Colonic mucosa (tissue), 4 donors: Measurements from ENCODE around the gene MECP2. TPM values are rescaled to one million over a fixed set of nuclear protein-coding genes. Genes with fewer than 3 reads are reported as not detected.

ENCODE experiments used
- DNase-seq: peaks from one replicate; pipeline ENCODE4 v3.0.0-alpha.2; 2020
- H3K27ac ChIP-seq: fragments of 200-600 bp; one replicate; pipeline ENCODE4 v1.8.0; 2021
- H3K27me3 ChIP-seq: fragments of 200-600 bp; one replicate; pipeline ENCODE4 v1.8.0; 2021
- H3K36me3 ChIP-seq: fragments of 200-600 bp; one replicate; pipeline ENCODE4 v1.8.0; 2021
- H3K4me1 ChIP-seq: fragments of 200-600 bp; one replicate; pipeline ENCODE4 v1.8.0; 2021; ENCODE audit warnings: mild to moderate bottlenecking
- H3K4me3 ChIP-seq: fragments of 200-600 bp; one replicate; pipeline ENCODE4 v1.8.0; 2021
- H3K9ac ChIP-seq, 2 donors: one replicate each; pipeline ENCODE4 v1.7.0; 2013; ENCODE audit warnings: control low read depth in 2 of 2, low read depth in 2 of 2, low read length in 2 of 2
- H3K9me3 ChIP-seq: fragments of 200-600 bp; one replicate; pipeline ENCODE4 v1.8.0; 2021
- intact Hi-C: fragments of 100-400 bp; cut with DNase I; formaldehyde crosslinking; loops from one replicate; pipeline ENCODE4 v1.14.1; 2022
- microRNA-seq: library from miRNA; unstranded; fragments of <30 nt; microRNA quantifications from one replicate; pipeline ENCODE4, GENCODE V29; 2019
- total RNA-seq, 2 donors: library from RNA; stranded (reverse); fragmentation: NEBNext Ultra II Directional in 1 of 2; extraction: Animal tissue kit (Norgen Biotek cat#: 25700) in 1 of 2; gene quantifications; one replicate each; pipeline ENCODE4 v1.2.1, GENCODE V29; 2021
- TF ChIP-seq, protein P1 (sequence below): fragments of 200-600 bp; IDR thresholded peaks from one replicate; pipeline ENCODE4 v1.8.0; 2022; ENCODE audit warnings: antibody characterized with exemption, mild to moderate bottlenecking
- donor health status: healthy.
- donor health status: DM: no; HTN: no; CAD: no.
- donor health status: DM: no; HTN: no; CAD: no.

MECP2 gene
- total RNA-seq, 2 donors from 2014 or later = 28.3 to 29.7 TPM

DNA sequence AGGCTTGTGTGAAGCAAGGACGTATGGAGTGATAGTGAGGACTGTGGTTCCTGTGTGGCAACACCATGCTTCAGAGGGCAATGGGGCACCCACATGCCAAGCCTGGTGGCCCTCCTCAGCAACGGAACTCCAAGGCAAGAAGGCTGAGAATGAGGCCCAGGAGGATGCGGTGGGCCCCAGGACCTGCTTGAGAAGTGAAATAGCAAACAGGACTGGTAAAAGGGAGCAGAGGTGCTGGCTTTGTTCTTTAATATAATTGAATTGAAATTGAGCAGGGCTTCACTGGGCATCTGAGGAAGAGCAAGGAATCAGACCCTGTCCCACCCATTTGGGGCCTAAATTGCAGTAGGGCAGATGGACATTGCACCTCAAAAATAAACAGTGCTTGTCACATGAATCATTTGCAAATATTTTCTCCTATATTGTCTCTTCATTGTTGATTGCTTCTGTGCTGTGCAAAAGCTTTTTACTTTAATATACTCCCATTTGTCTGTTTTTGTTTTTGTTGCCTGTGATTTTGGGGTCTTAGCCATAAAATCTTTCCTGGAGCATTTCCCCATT, 122.7 kb downstream of the MECP2 start:
- H3K4me1 ChIP-seq = peaks cover 10% of the 10 kb centered on the region
- H3K27ac ChIP-seq = peak overlapping the region; percentile 98
- no peak for DNase-seq
- TF ChIP-seq, protein P1, sequence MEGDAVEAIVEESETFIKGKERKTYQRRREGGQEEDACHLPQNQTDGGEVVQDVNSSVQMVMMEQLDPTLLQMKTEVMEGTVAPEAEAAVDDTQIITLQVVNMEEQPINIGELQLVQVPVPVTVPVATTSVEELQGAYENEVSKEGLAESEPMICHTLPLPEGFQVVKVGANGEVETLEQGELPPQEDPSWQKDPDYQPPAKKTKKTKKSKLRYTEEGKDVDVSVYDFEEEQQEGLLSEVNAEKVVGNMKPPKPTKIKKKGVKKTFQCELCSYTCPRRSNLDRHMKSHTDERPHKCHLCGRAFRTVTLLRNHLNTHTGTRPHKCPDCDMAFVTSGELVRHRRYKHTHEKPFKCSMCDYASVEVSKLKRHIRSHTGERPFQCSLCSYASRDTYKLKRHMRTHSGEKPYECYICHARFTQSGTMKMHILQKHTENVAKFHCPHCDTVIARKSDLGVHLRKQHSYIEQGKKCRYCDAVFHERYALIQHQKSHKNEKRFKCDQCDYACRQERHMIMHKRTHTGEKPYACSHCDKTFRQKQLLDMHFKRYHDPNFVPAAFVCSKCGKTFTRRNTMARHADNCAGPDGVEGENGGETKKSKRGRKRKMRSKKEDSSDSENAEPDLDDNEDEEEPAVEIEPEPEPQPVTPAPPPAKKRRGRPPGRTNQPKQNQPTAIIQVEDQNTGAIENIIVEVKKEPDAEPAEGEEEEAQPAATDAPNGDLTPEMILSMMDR = no peak
- intact Hi-C loops = no loop called here
- no peaks in the 10 kb centered on the region for H3K9me3 ChIP-seq
- no peaks in the 10 kb centered on the region for H3K36me3 ChIP-seq
- peak overlapping the region in 1 of 2 donors; percentile 72 for H3K9ac ChIP-seq
- H3K27me3 ChIP-seq = no peaks in the 10 kb centered on the region
- H3K4me3 ChIP-seq = no peak overlapping the region

DNA sequence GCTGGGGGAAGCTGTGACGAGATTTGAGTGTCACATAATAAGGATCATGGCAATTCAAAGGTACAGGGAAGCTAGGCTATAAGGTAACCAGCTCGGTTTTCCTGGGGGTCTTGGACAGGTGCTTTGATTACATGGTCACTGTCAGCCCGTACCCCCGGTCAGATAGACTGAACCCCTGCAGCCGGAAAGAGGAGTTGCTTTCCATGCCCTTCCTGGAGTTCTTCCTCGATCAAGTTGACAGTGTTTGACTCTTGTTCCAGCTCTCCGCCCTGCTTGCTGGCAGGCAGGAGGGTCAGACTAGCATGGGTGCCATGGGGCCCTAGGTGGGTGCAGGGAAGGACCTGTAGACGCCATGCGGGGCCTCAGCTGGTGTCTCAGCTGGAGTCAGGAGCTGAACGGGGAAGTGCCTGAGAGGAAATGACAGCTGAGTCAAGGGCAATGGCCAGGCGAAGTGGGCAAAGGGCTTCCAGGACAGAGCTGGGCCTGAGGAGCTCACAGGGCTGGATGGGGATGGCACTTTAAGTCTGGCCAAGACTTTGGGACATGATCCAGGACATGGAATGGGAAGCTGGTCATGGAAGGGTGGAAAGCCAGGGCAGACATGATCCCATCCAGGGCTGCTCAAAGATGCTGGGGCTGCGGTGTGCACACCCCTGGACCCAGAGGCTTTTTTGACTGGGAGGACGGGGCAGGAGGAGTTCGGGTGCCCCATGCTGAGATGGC, 123.4 kb downstream of the MECP2 start:
- H3K4me3 ChIP-seq = no peak overlapping the region
- no peaks in the 10 kb centered on the region for H3K9me3 ChIP-seq
- H3K27ac ChIP-seq = peak overlapping the region; percentile 98
- no peak for DNase-seq
- H3K9ac ChIP-seq = peak overlapping the region; percentile 66 to 72
- no peaks in the 10 kb centered on the region for H3K27me3 ChIP-seq
- no peaks in the 10 kb centered on the region for H3K36me3 ChIP-seq
- TF ChIP-seq, protein P1 = no peak
- intact Hi-C loops = no loop called here
- H3K4me1 ChIP-seq = peaks cover 10% of the 10 kb centered on the region

DNA sequence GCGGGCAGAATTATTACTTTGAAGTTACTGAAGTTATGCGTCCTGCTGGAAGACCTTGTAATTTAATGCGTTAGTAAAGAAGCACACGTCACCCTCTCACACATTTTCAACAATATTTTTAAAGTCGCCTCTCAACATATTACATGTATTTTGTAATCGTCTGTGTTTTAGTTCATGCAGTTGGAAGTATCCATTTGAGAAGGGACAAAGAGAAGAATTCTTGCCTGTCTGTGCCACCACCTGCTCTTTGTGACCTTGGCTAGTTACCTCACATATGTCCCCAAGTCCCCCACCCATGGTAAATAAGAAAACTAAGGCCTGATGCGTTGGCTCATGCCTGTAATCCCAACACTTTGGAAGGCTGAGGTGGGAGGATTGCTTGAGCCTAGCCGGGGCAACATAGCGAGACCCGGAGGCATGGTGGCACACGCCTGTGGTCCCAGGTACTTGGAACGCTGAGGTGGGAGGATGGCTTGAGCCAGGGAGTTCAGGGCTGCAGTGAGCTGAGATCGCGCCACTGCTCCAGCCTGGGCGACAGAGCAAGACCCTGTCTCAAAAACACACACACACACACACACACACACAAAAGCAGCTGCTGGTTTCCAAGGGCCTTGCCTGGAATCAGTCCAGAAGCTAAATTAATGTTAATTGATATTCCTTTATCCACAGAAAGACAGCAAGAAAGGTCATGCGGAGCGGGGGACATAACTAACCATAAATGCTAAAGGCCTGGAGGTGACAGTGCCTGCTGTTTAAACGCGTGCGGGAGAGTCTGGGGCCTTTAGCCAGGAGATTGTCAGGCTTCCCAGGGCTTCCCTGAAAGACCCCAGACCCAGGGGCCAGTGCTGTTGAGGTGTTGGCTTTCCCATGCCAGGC, 124.2 kb downstream of the MECP2 start:
- Histone ChIP-seq H3K4me3 (peak overlapping the region; percentile 48), H3K36me3 (no peaks in the 10 kb centered on the region), H3K9me3 (no peaks in the 10 kb centered on the region), H3K27ac (peak overlapping the region; percentile 98), H3K9ac (peak overlapping the region; percentile 72 to 88), H3K4me1 (peaks cover 11% of the 10 kb centered on the region), H3K27me3 (no peaks in the 10 kb centered on the region)
- intact Hi-C loops = no loop called here
- DNase-seq = no peak
- TF ChIP-seq, protein P1 = no peak

DNA sequence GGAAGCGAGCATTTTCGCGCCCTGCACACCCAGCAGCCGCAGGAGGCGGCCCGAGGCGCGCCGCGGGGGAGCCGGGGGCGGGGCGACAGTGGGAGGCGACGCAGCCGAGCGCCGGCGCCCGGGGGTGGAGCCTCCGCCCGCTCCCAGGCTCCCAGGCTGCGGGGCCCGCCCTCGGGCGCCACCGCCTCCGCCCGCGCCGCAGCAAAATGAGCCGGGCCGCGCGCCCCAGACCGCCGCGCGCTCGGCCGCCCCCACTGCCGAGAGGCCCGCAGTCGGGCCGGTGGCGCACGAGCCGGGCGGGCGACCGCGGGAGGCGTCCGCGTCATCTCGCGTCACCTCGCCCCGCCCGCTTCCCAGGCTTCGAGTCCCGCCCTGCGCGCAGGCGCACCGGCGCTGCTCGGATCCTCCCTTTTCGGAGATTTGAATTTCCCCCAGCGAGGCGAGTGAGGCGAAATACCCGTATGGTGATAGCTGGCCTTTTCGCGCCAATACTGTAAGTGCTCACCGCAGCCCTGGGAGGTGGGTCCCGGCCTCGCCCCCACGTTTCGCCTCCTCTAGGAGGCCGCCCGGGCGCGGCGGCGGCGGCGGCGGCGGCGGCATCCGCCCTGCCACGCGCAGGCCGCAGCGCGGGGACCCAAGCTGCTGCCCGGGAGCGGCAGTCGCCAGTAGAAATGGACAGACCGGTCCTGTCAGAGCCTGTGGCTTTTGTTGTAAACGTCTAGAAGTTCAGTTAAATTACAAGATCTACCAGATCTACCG, 125.0 kb downstream of the MECP2 start, which contains the start of gene TMEM187:
Gene TMEM187 (plus strand): TSS at position 387 of the 759 bp plus-strand sequence. CDS start 9,309 bp downstream, outside the sequence.
- Histone ChIP-seq H3K9me3 (no peaks in the 10 kb centered on the region), H3K36me3 (no peaks in the 10 kb centered on the region), H3K4me1 (peaks cover 14% of the 10 kb centered on the region), H3K27me3 (no peaks in the 10 kb centered on the region), H3K9ac (peak within 1 kb of the TSS; percentile 87 to 88), H3K4me3 (peak within 1 kb of the TSS; percentile 48), H3K27ac (peak within 1 kb of the TSS; percentile 98)
- TF ChIP-seq, protein P1 = no peak
- DNase-seq = peak; percentile 91
- intact Hi-C loops = no loop called here

Small RNA genes within 50 kb of the gene (microRNA-seq; reads per million reads assigned to microRNA genes)
- gene MIR3202-1 (not detected), gene MIR3202-2 (not detected), gene MIR718 (not detected)

Other genes starting within 250 kb of the MECP2 start
- 1 to 10 TPM; 4.3 to 8.8 TPM for gene L1CAM, start 211.5 kb downstream of the MECP2 start, total RNA-seq
- under 1 TPM in 1 of 2 donors, not detected in 1; 0.24 TPM for gene AVPR2, start 193.0 kb downstream of the MECP2 start, total RNA-seq
- 10 to 100 TPM; 19.9 to 30.0 TPM for gene ARHGAP4, start 171.5 kb downstream of the MECP2 start, total RNA-seq
- gene NAA10, start 162.7 kb downstream of the MECP2 start, total RNA-seq = 100 to 1,000 TPM in 1 of 2 donors, 10 to 100 TPM in 1; 55.9 to 115 TPM
- 1 to 10 TPM; 3.3 to 5.0 TPM for gene RENBP, start 153.1 kb downstream of the MECP2 start, total RNA-seq
- 10 to 100 TPM; 36.6 to 80.5 TPM for gene HCFC1, start 125.9 kb downstream of the MECP2 start, total RNA-seq
- gene TMEM187, start 125.0 kb downstream of the MECP2 start, total RNA-seq = 10 to 100 TPM in 1 of 2 donors, 1 to 10 TPM in 1; 8.7 to 19.2 TPM
- 100 to 1,000 TPM in 1 of 2 donors, 10 to 100 TPM in 1; 66.7 to 148 TPM for gene IRAK1, start 77.8 kb downstream of the MECP2 start, total RNA-seq
- gene OPN1LW, start 46.5 kb upstream of the MECP2 start, total RNA-seq = not detected
- gene OPN1MW, start 84.9 kb upstream of the MECP2 start, total RNA-seq = not detected
- gene OPN1MW2, start 122.0 kb upstream of the MECP2 start, total RNA-seq = not detected
- gene OPN1MW3, start 159.9 kb upstream of the MECP2 start, total RNA-seq = not detected
- not detected for gene TEX28, start 197.4 kb upstream of the MECP2 start, total RNA-seq
- not detected for gene TKTL1, start 198.1 kb upstream of the MECP2 start, total RNA-seq